K562 (cell line): ENCODE data around the gene PIK3R1. TPM values are rescaled to one million over a fixed set of nuclear protein-coding genes. Genes with fewer than 3 reads are reported as not detected.

Source experiments
- ATAC-seq: fragments of 200-7000 bp; cut with Tn5 transposase; 3 replicates; pipeline ENCODE4 v1.9.1; 2020; ENCODE audit warnings: moderate library complexity
- BruUV-seq: library from RNA; stranded (reverse); fragments of 400-500 nt; replicated peaks from 2 replicates; lab custom pipeline; 2021; lab: Mats Ljungman, UMichigan
- CTCF ChIA-PET: fragments of 300-600 bp; formaldehyde crosslinking; extraction: SDS; loops from one replicate; lab custom pipeline; 2021; ENCODE audit warnings: low intra/inter-chr PET ratio; lab: Yijun Ruan, JAX
- POLR2A ChIA-PET: fragments of 300-600, 350-650 bp; sonication (Branson Sonifier 250); formaldehyde crosslinking; extraction: SDS; loops from one replicate; lab custom pipeline; 2021; ENCODE audit warnings: antibody characterized with exemption, inconsistent platforms; lab: Yijun Ruan, JAX
- DNase-seq, 4 experiments: peaks; one replicate each; pipeline versions ENCODE4 v3.0.0 to v3.0.0-alpha.2; 2011 to 2018; ENCODE audit warnings: low spot score in 3 of 4, mixed read lengths in 3 of 4; ENCODE audit errors: extremely low read depth in 1 of 4
- FAIRE-seq: peaks from 2 replicates; lab custom pipeline; 2011; peaks lifted over from hg19 to GRCh38; lab: Jason Lieb, UNC
- H2AFZ ChIP-seq: 2 replicates; pipeline ENCODE4 v1.6.0; 2011; ENCODE audit warnings: low read depth, low read length, control low read depth, inconsistent platforms
- H3K27ac ChIP-seq: fragments of 200-600 bp; 3 replicates; pipeline ENCODE4 v1.8.0; 2011; ENCODE audit warnings: low read depth, mild to moderate bottlenecking, control low read depth, inconsistent platforms, low read length, moderate library complexity, mixed read lengths; ENCODE audit errors: extremely low read depth
- H3K27me3 ChIP-seq, 2 experiments: fragments of 300-600 bp in 1 of 2; 2 replicates in 1 of 2; 3 replicates in 1 of 2; pipeline versions ENCODE4 v1.6.0 to v1.8.0; 2011; ENCODE audit warnings: inconsistent platforms in 2 of 2, low read length in 2 of 2, mild to moderate bottlenecking in 1 of 2, mixed read lengths in 1 of 2, moderate library complexity in 1 of 2; ENCODE audit not compliant: control insufficient read depth in 2 of 2, insufficient read depth in 2 of 2
- H3K36me3 ChIP-seq: fragments of 300-600 bp; 3 replicates; pipeline ENCODE4 v1.8.0; 2011; ENCODE audit warnings: mild to moderate bottlenecking, low read length, inconsistent platforms; ENCODE audit not compliant: control insufficient read depth, insufficient read depth
- H3K4me1 ChIP-seq, 2 experiments: fragments of 200-600 bp in 1 of 2; replicated peaks in 1 of 2; 2 replicates in 1 of 2; 3 replicates in 1 of 2; pipeline versions ENCODE4 v1.5.1 to v1.8.0; 2011; ENCODE audit warnings: inconsistent platforms in 2 of 2, low read length in 2 of 2, mild to moderate bottlenecking in 1 of 2, mixed read lengths in 1 of 2, moderate library complexity in 1 of 2; ENCODE audit not compliant: control insufficient read depth in 2 of 2, insufficient read depth in 2 of 2
- H3K4me2 ChIP-seq: 2 replicates; pipeline ENCODE4 v1.6.1; 2011; ENCODE audit warnings: low read length, control low read depth, inconsistent platforms, mixed read lengths; ENCODE audit not compliant: insufficient read depth
- H3K4me3 ChIP-seq: fragments of 200-600 bp; sonication (generic), shearing (Covaris generic); 2 replicates; pipeline ENCODE4 v1.5.1; 2016; ENCODE audit warnings: control low read depth, inconsistent platforms
- H3K79me2 ChIP-seq: fragments of 200-600 bp; 3 replicates; pipeline ENCODE4 v1.8.0; 2011; ENCODE audit warnings: low read length, inconsistent platforms; ENCODE audit not compliant: control insufficient read depth, insufficient read depth
- H3K9ac ChIP-seq, 2 experiments: 2 replicates each; pipeline versions ENCODE4 v1.6.0 to v1.6.1; 2011; ENCODE audit warnings: low read depth in 2 of 2, low read length in 2 of 2, control low read depth in 1 of 2, inconsistent platforms in 1 of 2, mild to moderate bottlenecking in 1 of 2, mixed read lengths in 1 of 2; ENCODE audit not compliant: insufficient read depth in 1 of 2
- H3K9me1 ChIP-seq: one replicate; pipeline ENCODE4 v1.6.0; 2011; ENCODE audit warnings: inconsistent platforms, mild to moderate bottlenecking, low read length, moderate library complexity; ENCODE audit not compliant: control insufficient read depth, insufficient read depth
- H3K9me3 ChIP-seq: replicated peaks from 2 replicates; pipeline ENCODE4 v1.5.1; 2011; ENCODE audit warnings: low read depth, low read length, inconsistent platforms; ENCODE audit not compliant: control insufficient read depth, insufficient read depth
- H4K20me1 ChIP-seq: replicated peaks from 2 replicates; pipeline ENCODE4 v1.6.1; 2011; ENCODE audit warnings: low read length, inconsistent platforms, mixed read lengths; ENCODE audit not compliant: control insufficient read depth, insufficient read depth
- ARHGAP35 ChIP-seq: fragments of 450-650 bp; IDR thresholded peaks from 2 replicates; pipeline ENCODE4 v1.6.1; 2018; ENCODE audit not compliant: partially characterized antibody
- E2F5 ChIP-seq: sonication (generic); formaldehyde crosslinking; IDR thresholded peaks from 2 replicates; pipeline ENCODE4 v1.8.0; 2022; ENCODE audit warnings: mild to moderate bottlenecking, missing genetic modification reagents
- FOXK2 ChIP-seq, 2 experiments: fragments of 450-650 bp; IDR thresholded peaks in 1 of 2; conservative IDR thresholded peaks in 1 of 2; 2 replicates each; pipeline ENCODE4 v1.6.1; 2016; ENCODE audit warnings: low read depth in 2 of 2, mild to moderate bottlenecking in 1 of 2
- HDAC1 ChIP-seq, 2 experiments: fragments of 450-650 bp; IDR thresholded peaks; 2 replicates each; pipeline ENCODE4 v1.6.1; 2016 to 2017; ENCODE audit warnings: inconsistent platforms in 1 of 2, mild to moderate bottlenecking in 1 of 2, moderate library complexity in 1 of 2
- IFI16 ChIP-seq: fragments of 250-450 bp; sonication (Bioruptor Pico); IDR thresholded peaks from 2 replicates; pipeline ENCODE4 v2.1.2; 2022; ENCODE audit warnings: mild to moderate bottlenecking, inconsistent platforms
- KDM1A ChIP-seq, 2 experiments: fragments of 450-650 bp; IDR thresholded peaks; 2 replicates each; pipeline ENCODE4 v1.6.1; 2016; ENCODE audit warnings: mild to moderate bottlenecking in 2 of 2
- MED1 ChIP-seq: sonication (generic); formaldehyde crosslinking; IDR thresholded peaks from 2 replicates; pipeline ENCODE4 v1.8.1; 2023; ENCODE audit warnings: missing genetic modification reagents, borderline replicate concordance
- PCBP1 ChIP-seq: fragments of 200-400 bp; formaldehyde crosslinking; IDR thresholded peaks from 2 replicates; pipeline ENCODE4 v1.6.1; 2018; ENCODE audit warnings: mild to moderate bottlenecking, low read depth, low read length; ENCODE audit not compliant: poor library complexity, severe bottlenecking
- RHOXF2B ChIP-seq: fragments of 250-450 bp; sonication (Bioruptor Pico); conservative IDR thresholded peaks from 2 replicates; pipeline ENCODE4 v1.5.1; 2021
- STAT5A ChIP-seq: IDR thresholded peaks from 2 replicates; pipeline ENCODE4 v1.6.1; 2012; ENCODE audit warnings: low read length, inconsistent platforms, borderline replicate concordance
- ZNF184 ChIP-seq: sonication (generic); formaldehyde crosslinking; IDR thresholded peaks from 2 replicates; pipeline ENCODE4 v1.5.0; 2020; ENCODE audit warnings: missing genetic modification reagents
- ZNF431 ChIP-seq: sonication (generic); formaldehyde crosslinking; IDR thresholded peaks from 2 replicates; pipeline ENCODE4 v1.8.0; 2022; ENCODE audit warnings: mild to moderate bottlenecking, missing genetic modification reagents
- ZNF79 ChIP-seq: fragments of 250-450 bp; sonication (Bioruptor Pico); IDR thresholded peaks from 2 replicates; pipeline ENCODE4 v1.4.0; 2020; ENCODE audit warnings: low read depth, mild to moderate bottlenecking, moderate library complexity
- WGBS: fragments of 100-300 bp; shearing (Covaris generic); methylation state at CpG from one replicate; pipeline ENCODE4 v1.1.6; 2016; ENCODE audit warnings: low coverage, mixed read lengths; ENCODE audit not compliant: insufficient coverage; ENCODE audit errors: missing lambda C conversion rate; 5-methylcytosine and 5-hydroxymethylcytosine counted together
- in situ Hi-C: fragments of 300-500 bp; cut with MboI; formaldehyde crosslinking; loops from 4 replicates; pipeline ENCODE4 v1.15.0; 2018; ENCODE audit warnings: inconsistent platforms, mixed read lengths
- intact Hi-C: fragments of 100-400 bp; cut with micrococcal nuclease; formaldehyde crosslinking; loops from 2 replicates; pipeline ENCODE4 v1.14.2; 2022
- polyA plus RNA-seq, 8 experiments: library from polyadenylated mRNA; depleted of rRNA in 4 of 8; stranded (reverse) in 5 of 8; unstranded in 3 of 8; fragments of >200 nt; fragmentation: Nextera tagmentation in 2 of 8; fragmentation: Illumina TruSeq in 1 of 8; extraction: Ambion mirVana in 2 of 8; extraction: Trizol in 1 of 8; gene quantifications; 2 replicates each; pipeline versions ENCODE4 v1.2.1 to v1.2.3, GENCODE V29; 2011 to 2014; ENCODE audit warnings: inconsistent platforms in 1 of 8, missing spikeins in 1 of 8
- total RNA-seq, 7 experiments: library from RNA; depleted of rRNA in 6 of 7; stranded (reverse); fragments of >200 nt in 6 of 7; fragmentation: Illumina TruSeq in 2 of 7; extraction: Trizol in 2 of 7; gene quantifications; 2 replicates each; pipeline versions ENCODE4 v1.2.1 to v1.2.3, GENCODE V29; 2011 to 2021; ENCODE audit warnings: low replicate concordance in 1 of 7

Gene PIK3R1
- total and polyA plus RNA-seq, 9 of the 15 experiments (the other 6 are each of a cell fraction or from before 2014, with no cell fraction given), result 1.1 to 9.7 (median 4.8) TPM

- intact Hi-C loops, result no loop called here
- H2AFZ ChIP-seq, result no peak overlapping the region
- TF ChIP-seq E2F5 (no peak), ZNF184 (CRISPR knock-in tag) (no peak), RHOXF2B (no peak), ZNF79 (CRISPR knock-in tag) (no peak), KDM1A (IDR thresholded peaks at IDR 0.05) (no peak), FOXK2 (conservative IDR thresholded peaks at IDR 0.05 in 1 of 2, IDR thresholded peaks at IDR 0.05 in 1 of 2; ENCODE audit: low read depth in 2 of 2) (no peak), ZNF431 (CRISPR knock-in tag) (no peak), ARHGAP35 (no peak), STAT5A (no peak), MED1 (CRISPR knock-in tag) (no peak), HDAC1 (IDR thresholded peaks at IDR 0.05) (no peak), IFI16 (CRISPR knock-in tag) (no peak), PCBP1 (no peak)
- TF ChIP-seq, all 486 proteins: peak for 0
- H3K9me1 ChIP-seq, result no peaks in the 10 kb centered on the region
- BruUV-seq, result no TSS peak
- H3K9ac ChIP-seq, result no peak overlapping the region
- ChIA-PET CTCF (no interaction called here), POLR2A (interaction anchor here (0.5 to 0.7 kb wide), 3 partner anchors 158 to 1150 kb away, joined by 3 read pairs; no protein-coding TSS in a partner anchor)
- no peaks in the 10 kb centered on the region for H3K9me3 ChIP-seq
- no peak overlapping the region for H3K4me2 ChIP-seq
- H3K36me3 ChIP-seq, result peaks cover 24% of the 10 kb centered on the region
- no peaks in the 10 kb centered on the region for H4K20me1 ChIP-seq
- in situ Hi-C loops, result loop anchor here (25.0 kb wide), 1 partner anchor 665 kb away; no protein-coding TSS in a partner anchor
- ATAC-seq (no peak), DNase-seq (no peak), FAIRE-seq (no peak)
- H3K27ac ChIP-seq, result no peak overlapping the region
- H3K4me1 ChIP-seq, result no peaks in the 10 kb centered on the region
- 44% methylated on average over 3 of the region's 4 CpGs for WGBS
- H3K79me2 ChIP-seq, result no peaks in the 10 kb centered on the region
- no peak overlapping the region for H3K4me3 ChIP-seq
- H3K27me3 ChIP-seq, result no peaks in the 10 kb centered on the region
Measured at GRCh38 chr5:68297656-68298055, 82.1 kb downstream of the PIK3R1 start.
